Testis (tissue), 2 donors: Measurements from ENCODE around the gene GPC6.

Source experiments
- CTCF ChIP-seq, 3 experiments: fragments of 450-650 bp in 2 of 3; fragments of 200-600 bp in 1 of 3; sonication (generic) in 1 of 3; IDR thresholded peaks; one replicate each; pipeline ENCODE4 v1.5.1; 2016 to 2019; ENCODE audit warnings: antibody characterized with exemption in 3 of 3, mild to moderate bottlenecking in 2 of 3, moderate library complexity in 1 of 3
- POLR2A ChIP-seq: fragments of 450-650 bp; IDR thresholded peaks from one replicate; pipeline ENCODE4 v1.6.1; 2017; ENCODE audit warnings: antibody characterized with exemption, mild to moderate bottlenecking, moderate library complexity

- TF ChIP-seq CTCF (IDR thresholded peaks at IDR 0.05) (no peak), POLR2A (no peak)
These were observed 94.3 kb downstream of the GPC6 start for GRCh38 chr13:93320942-93321341.
